Measurements from ENCODE around the gene ADORA1. TPM values are rescaled to one million over a fixed set of nuclear protein-coding genes. Genes with fewer than 3 reads are reported as not detected.

Gene ADORA1
- polyA plus RNA-seq, 3 donors = 0.13 to 1.1 TPM; not detected in 1

DNA sequence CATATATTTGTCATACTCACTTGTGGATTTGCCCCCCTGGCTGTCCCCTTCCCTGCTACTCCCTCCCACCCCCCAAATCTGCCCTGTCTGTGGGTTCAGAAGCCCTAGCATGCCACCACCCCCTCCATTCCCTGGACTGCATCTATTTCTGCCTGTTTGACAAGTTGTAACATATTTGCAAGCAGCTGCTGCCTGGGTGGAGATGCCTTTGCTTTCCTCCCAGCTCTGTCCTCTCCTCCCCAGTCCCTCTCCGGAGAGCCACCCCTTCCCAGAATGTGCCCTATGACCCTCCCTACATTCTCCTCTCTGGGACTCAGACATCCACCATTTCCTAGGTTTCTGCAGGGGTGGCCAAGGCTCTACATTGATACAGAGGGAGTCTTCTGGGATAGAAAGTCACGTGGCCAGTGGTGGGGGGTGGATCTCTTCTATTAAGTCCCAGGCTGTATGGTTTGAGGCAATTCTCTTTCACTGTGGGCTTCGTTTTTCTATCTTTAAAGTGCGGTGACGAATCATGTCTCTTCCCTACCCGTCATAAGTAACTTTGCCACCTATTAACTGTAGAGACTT, 35.7 kb upstream of the ADORA1 start:
- no peak overlapping the region for H3K4me2 ChIP-seq (replicated peaks; ENCODE audit: extremely low read depth, low read length, poor library complexity, severe bottlenecking)
- no peaks in the 10 kb centered on the region for H3K36me3 Mint-ChIP-seq
- WGBS (ENCODE audit: insufficient coverage) = 100% methylated on average over 1 of the region's 6 CpGs
- H3K4me1 Mint-ChIP-seq = peaks cover 6% of the 10 kb centered on the region
- H3K27ac ChIP-seq (ENCODE audit: low read depth in 1 of 2, low read length in 2 of 2) = no peak overlapping the region
- H3K9me3 ChIP-seq (replicated peaks in 1 of 2; ENCODE audit: control insufficient read depth in 1 of 2, insufficient read depth in 1 of 2, low read length in 2 of 2) = peaks cover 13 to 26% of the 10 kb centered on the region in 2 donors
- no peaks in the 10 kb centered on the region for H3K36me3 ChIP-seq (replicated peaks in 1 of 2; ENCODE audit: control insufficient read depth in 1 of 2, insufficient read depth in 2 of 2, low read length in 2 of 2)
- H3K27me3 Mint-ChIP-seq (ENCODE audit: low read depth in 3 of 3) = peaks cover 14 to 25% (median 15%) of the 10 kb centered on the region in 3 donors
- DNase-seq = no peak
- H4K20me1 ChIP-seq (ENCODE audit: insufficient read depth, low read length) = no peaks in the 10 kb centered on the region
- no peak overlapping the region for H3K27ac Mint-ChIP-seq
- H3K4me1 ChIP-seq (ENCODE audit: control insufficient read depth in 1 of 2, insufficient read depth in 2 of 2, low read length in 2 of 2) = no peaks in the 10 kb centered on the region
- TF ChIP-seq, protein P1, sequence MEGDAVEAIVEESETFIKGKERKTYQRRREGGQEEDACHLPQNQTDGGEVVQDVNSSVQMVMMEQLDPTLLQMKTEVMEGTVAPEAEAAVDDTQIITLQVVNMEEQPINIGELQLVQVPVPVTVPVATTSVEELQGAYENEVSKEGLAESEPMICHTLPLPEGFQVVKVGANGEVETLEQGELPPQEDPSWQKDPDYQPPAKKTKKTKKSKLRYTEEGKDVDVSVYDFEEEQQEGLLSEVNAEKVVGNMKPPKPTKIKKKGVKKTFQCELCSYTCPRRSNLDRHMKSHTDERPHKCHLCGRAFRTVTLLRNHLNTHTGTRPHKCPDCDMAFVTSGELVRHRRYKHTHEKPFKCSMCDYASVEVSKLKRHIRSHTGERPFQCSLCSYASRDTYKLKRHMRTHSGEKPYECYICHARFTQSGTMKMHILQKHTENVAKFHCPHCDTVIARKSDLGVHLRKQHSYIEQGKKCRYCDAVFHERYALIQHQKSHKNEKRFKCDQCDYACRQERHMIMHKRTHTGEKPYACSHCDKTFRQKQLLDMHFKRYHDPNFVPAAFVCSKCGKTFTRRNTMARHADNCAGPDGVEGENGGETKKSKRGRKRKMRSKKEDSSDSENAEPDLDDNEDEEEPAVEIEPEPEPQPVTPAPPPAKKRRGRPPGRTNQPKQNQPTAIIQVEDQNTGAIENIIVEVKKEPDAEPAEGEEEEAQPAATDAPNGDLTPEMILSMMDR (IDR thresholded peaks at IDR 0.05) = no peak
- H3K27me3 ChIP-seq (ENCODE audit: control insufficient read depth in 2 of 2, insufficient read depth in 2 of 2, low read length in 2 of 2) = no peaks in the 10 kb centered on the region
- no peak overlapping the region for H3K4me3 ChIP-seq (replicated peaks in 1 of 3; ENCODE audit: low read depth in 2 of 3, low read length in 3 of 3)
- H3K9ac ChIP-seq (ENCODE audit: insufficient read depth, low read length, poor library complexity, severe bottlenecking) = no peak overlapping the region
- H3K9me3 Mint-ChIP-seq = peaks cover 19 to 34% (median 27%) of the 10 kb centered on the region in 7 donors
- no peak overlapping the region for H2AFZ ChIP-seq (ENCODE audit: insufficient read depth, low read depth, low read length, poor library complexity, severe bottlenecking)
- H3K79me2 ChIP-seq (ENCODE audit: insufficient read depth, low read length) = no peaks in the 10 kb centered on the region
- no peak overlapping the region for H3K4me3 Mint-ChIP-seq
- intact Hi-C loops (cut with micrococcal nuclease) = no loop called here

DNA sequence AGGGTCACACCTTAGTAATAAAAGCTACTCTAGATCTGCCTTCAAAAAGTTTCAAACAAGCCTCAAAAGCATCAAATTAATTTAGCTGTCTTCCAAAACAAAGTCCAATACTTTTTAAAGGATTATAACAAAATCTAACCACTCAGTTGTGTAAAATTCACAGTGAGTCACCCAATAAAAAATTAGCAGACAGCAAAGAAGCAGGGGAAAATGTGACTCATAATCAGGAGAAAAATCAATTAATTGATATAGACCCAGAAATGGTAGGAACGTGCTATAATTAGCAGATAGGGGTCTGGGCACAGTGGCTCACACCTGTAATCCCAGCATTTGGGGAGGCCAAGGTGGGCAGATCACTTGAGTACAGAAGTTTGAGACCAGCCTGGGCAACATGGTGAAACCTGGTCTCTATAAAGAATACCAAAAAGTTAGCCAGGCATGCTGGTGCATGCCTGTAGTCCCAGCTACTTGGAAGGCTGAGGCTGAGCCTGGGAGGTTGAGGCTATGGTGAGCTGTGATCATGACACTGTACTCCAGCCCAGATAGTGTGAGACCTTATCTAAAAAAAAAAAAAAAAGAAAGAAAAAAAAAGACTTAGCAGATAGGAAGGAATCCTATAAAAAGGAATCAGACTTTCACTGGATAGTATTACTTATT, 33.6 kb upstream of the ADORA1 start:
- no peaks in the 10 kb centered on the region for H3K36me3 Mint-ChIP-seq
- no peaks in the 10 kb centered on the region for H3K4me1 ChIP-seq (ENCODE audit: control insufficient read depth in 1 of 2, insufficient read depth in 2 of 2, low read length in 2 of 2)
- H3K9ac ChIP-seq (ENCODE audit: insufficient read depth, low read length, poor library complexity, severe bottlenecking) = no peak overlapping the region
- no peak overlapping the region for H3K4me2 ChIP-seq (replicated peaks; ENCODE audit: extremely low read depth, low read length, poor library complexity, severe bottlenecking)
- no peak overlapping the region for H3K4me3 Mint-ChIP-seq
- no peak for DNase-seq
- TF ChIP-seq, protein P1 (IDR thresholded peaks at IDR 0.05) = no peak
- H3K4me1 Mint-ChIP-seq = peaks cover 6% of the 10 kb centered on the region
- H2AFZ ChIP-seq (ENCODE audit: insufficient read depth, low read depth, low read length, poor library complexity, severe bottlenecking) = no peak overlapping the region
- H4K20me1 ChIP-seq (ENCODE audit: insufficient read depth, low read length) = no peaks in the 10 kb centered on the region
- H3K4me3 ChIP-seq (replicated peaks in 1 of 3; ENCODE audit: low read depth in 2 of 3, low read length in 3 of 3) = no peak overlapping the region
- no peaks in the 10 kb centered on the region for H3K79me2 ChIP-seq (ENCODE audit: insufficient read depth, low read length)
- no peaks in the 10 kb centered on the region for H3K36me3 ChIP-seq (replicated peaks in 1 of 2; ENCODE audit: control insufficient read depth in 1 of 2, insufficient read depth in 2 of 2, low read length in 2 of 2)
- intact Hi-C loops (cut with micrococcal nuclease) = no loop called here
- H3K27ac Mint-ChIP-seq = no peak overlapping the region
- peaks cover 22 to 41% (median 30%) of the 10 kb centered on the region in 7 donors for H3K9me3 Mint-ChIP-seq
- 100% methylated on average over 1 of the region's 1 CpG for WGBS (ENCODE audit: insufficient coverage)
- no peak overlapping the region for H3K27ac ChIP-seq (ENCODE audit: low read depth in 1 of 2, low read length in 2 of 2)
- H3K9me3 ChIP-seq (replicated peaks in 1 of 2; ENCODE audit: control insufficient read depth in 1 of 2, insufficient read depth in 1 of 2, low read length in 2 of 2) = peaks cover 13 to 26% of the 10 kb centered on the region in 2 donors
- H3K27me3 ChIP-seq (ENCODE audit: control insufficient read depth in 2 of 2, insufficient read depth in 2 of 2, low read length in 2 of 2) = no peaks in the 10 kb centered on the region
- peaks cover 12 to 20% (median 14%) of the 10 kb centered on the region in 3 donors for H3K27me3 Mint-ChIP-seq (ENCODE audit: low read depth in 3 of 3)

Measured in CD14-positive monocyte (primary cell).